Ectodermal cell (in vitro differentiated cells): ENCODE measurements around the gene TET3.

Experiments used
- H3K27ac ChIP-seq: 2 replicates; pipeline ENCODE4 v1.7.0; 2013; ENCODE audit warnings: mild to moderate bottlenecking, low read depth, low read length; ENCODE audit not compliant: insufficient read depth, poor library complexity, severe bottlenecking
- H3K27me3 ChIP-seq: 2 replicates; pipeline ENCODE4 v1.7.0; 2013; ENCODE audit warnings: mild to moderate bottlenecking, low read length; ENCODE audit not compliant: insufficient read depth, control insufficient read depth, poor library complexity, severe bottlenecking
- H3K36me3 ChIP-seq: one replicate; pipeline ENCODE4 v1.7.0; 2013; ENCODE audit warnings: low read length; ENCODE audit not compliant: control insufficient read depth, insufficient read depth
- H3K4me1 ChIP-seq: one replicate; pipeline ENCODE4 v1.7.0; 2013; ENCODE audit warnings: low read length; ENCODE audit not compliant: control insufficient read depth, insufficient read depth
- H3K4me3 ChIP-seq: 2 replicates; pipeline ENCODE4 v1.7.0; 2013; ENCODE audit warnings: low read depth, low read length, control low read depth; ENCODE audit not compliant: insufficient read depth
- H3K9me3 ChIP-seq: 2 replicates; pipeline ENCODE4 v1.7.0; 2013; ENCODE audit warnings: mild to moderate bottlenecking, low read length, moderate library complexity; ENCODE audit not compliant: control insufficient read depth
- WGBS, 2 experiments: methylation state at CpG; one replicate each; pipeline ENCODE4 v1.1.7; 2013; ENCODE audit warnings: missing lambda C conversion rate in 2 of 2; 5-methylcytosine and 5-hydroxymethylcytosine counted together

Gene TET3

DNA sequence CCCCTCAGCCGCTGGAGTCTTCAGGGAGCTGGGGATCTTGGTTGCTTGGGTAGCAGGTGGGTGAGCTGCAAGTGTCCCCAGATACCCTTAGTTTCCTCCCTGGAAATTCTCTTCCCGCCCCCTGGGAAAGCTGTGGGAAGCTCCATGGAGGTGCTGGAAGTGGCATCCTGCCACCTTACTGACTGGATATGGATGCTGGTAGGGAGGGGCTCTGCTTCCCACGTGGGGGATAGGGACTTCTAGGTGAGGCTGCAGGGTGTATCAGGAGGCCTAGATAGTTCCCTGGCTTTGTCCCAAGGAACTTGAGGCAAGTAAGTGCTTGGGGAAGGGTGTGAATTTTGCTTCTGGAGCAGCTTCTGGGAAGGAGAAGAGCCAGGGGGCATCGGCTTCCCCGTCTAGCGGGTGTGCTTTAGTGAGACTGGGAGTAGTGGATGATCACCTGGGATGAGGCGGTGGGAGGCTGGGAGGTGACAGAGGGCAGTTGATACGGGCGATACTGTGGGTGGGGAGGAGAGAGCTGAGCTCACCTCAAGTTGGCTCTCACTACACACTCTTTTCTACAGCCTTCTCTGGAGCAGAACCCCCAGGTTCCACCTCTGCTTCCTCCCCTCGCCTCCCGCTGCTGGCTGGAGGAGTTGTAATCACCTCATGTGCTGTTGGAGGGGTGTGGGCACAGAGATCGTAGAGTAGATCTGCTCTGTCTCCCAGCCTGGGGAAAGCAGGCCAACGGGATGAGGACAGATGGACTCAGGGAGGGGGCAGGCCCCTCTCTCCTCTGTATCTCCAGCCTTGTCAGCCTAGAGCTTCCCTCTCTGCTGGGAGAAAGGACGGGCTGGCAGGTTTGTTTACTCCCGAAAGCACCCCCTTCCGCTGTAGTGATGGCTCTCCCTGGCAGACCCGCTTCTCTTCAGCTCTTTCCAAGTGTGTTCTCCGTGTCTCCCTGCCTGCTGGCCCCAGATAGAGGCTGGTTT lies 19.8 kb downstream of the TET3 start:
- no peaks in the 10 kb centered on the region for H3K9me3 ChIP-seq
- H3K4me1 ChIP-seq: peaks cover 75% of the 10 kb centered on the region
- 77 to 78% methylated on average over 17 to 18 of the region's 18 CpGs for WGBS, 2 experiments
- H3K36me3 ChIP-seq: no peaks in the 10 kb centered on the region
- no peak overlapping the region for H3K27ac ChIP-seq
- no peaks in the 10 kb centered on the region for H3K27me3 ChIP-seq
- peak overlapping the region; percentile 64 for H3K4me3 ChIP-seq

DNA sequence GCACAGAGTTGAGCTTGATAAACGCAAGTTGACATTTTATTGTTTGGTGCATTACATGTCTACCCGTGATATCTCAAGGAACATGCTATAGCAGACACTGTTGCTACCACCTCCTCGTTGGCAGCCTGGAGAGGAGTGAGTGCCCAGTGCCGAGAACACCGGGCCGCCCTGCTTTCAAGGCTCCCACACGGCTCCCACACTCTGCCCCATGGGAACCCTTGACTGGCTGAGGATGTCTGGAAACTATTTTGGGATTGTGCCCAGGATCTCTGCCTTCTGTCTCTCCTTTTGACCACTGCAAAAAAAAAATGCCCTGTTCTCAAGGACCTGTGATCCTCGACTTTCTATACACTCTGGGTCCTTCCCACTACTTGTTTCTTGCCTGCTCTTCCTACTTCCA lies 21.1 kb downstream of the TET3 start:
- Histone ChIP-seq H3K27me3 (no peaks in the 10 kb centered on the region), H3K36me3 (no peaks in the 10 kb centered on the region), H3K4me3 (no peak overlapping the region), H3K4me1 (peaks cover 65% of the 10 kb centered on the region), H3K9me3 (no peaks in the 10 kb centered on the region), H3K27ac (no peak overlapping the region)
- WGBS, 2 experiments: 92 to 93% methylated on average over 8 of the region's 8 CpGs

DNA sequence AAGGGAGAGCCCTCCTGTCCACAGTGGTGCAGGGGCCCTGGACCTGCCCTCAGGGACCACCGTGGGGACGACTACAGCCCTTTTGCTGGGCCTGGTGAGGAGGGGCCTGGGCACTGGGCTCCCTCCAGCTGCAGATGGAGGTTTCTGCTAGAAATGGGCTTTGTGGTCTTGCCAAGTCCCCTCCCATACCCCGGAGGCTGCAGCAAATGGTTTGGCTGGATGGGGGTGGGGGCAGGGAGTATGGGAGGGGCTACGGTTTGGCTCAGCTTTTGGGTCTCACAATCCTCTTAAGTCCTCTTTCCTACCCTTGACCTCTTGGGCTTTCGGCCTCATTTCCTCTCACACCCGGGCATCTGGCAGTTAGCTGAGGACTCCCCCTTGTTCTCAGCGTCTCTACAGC lies 21.7 kb downstream of the TET3 start:
- H3K27ac ChIP-seq: no peak overlapping the region
- H3K27me3 ChIP-seq: no peaks in the 10 kb centered on the region
- WGBS, 2 experiments: 58 to 63% methylated on average over 7 of the region's 7 CpGs
- peaks cover 61% of the 10 kb centered on the region for H3K4me1 ChIP-seq
- H3K9me3 ChIP-seq: no peaks in the 10 kb centered on the region
- H3K4me3 ChIP-seq: no peak overlapping the region
- no peaks in the 10 kb centered on the region for H3K36me3 ChIP-seq

GRCh38 chr2:74007121-74007520 lies 22.4 kb downstream of the TET3 start:
- Histone ChIP-seq H3K4me1 (peaks cover 55% of the 10 kb centered on the region), H3K4me3 (no peak overlapping the region), H3K27ac (no peak overlapping the region), H3K9me3 (no peaks in the 10 kb centered on the region), H3K27me3 (no peaks in the 10 kb centered on the region), H3K36me3 (no peaks in the 10 kb centered on the region)
- 69 to 74% methylated on average over 4 of the region's 4 CpGs for WGBS, 2 experiments

GRCh38 chr2:74007711-74008110 lies 23.0 kb downstream of the TET3 start:
- H3K36me3 ChIP-seq: no peaks in the 10 kb centered on the region
- WGBS, 2 experiments: 92 to 97% methylated on average over 5 of the region's 5 CpGs
- no peaks in the 10 kb centered on the region for H3K9me3 ChIP-seq
- no peak overlapping the region for H3K27ac ChIP-seq
- H3K27me3 ChIP-seq: no peaks in the 10 kb centered on the region
- no peak overlapping the region for H3K4me3 ChIP-seq
- peaks cover 55% of the 10 kb centered on the region for H3K4me1 ChIP-seq

GRCh38 chr2:74008761-74009395 lies 24.2 kb downstream of the TET3 start:
- peaks cover 53% of the 10 kb centered on the region for H3K4me1 ChIP-seq
- peak overlapping the region; percentile 27 for H3K27ac ChIP-seq

DNA sequence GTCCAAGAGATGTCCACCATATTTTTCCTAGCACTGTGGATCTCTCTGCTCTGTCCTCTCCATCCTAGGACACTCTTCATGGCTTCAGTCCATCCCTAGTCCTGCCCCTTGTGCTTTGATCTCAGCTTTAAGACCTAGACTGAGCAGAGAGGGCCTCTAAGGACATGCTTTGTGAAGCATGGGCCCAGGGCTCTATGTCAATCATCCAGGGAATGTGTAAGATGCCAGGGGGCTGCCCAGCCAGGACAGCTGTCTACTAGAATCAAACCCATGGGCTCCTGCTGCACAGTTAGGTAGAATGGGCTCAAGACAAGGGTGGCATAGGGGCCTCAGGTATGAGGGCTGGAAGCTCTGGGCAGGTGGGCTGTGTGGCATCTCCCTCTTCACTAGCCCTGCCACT lies 24.9 kb downstream of the TET3 start:
- Histone ChIP-seq H3K36me3 (no peaks in the 10 kb centered on the region), H3K27ac (no peak overlapping the region), H3K9me3 (no peaks in the 10 kb centered on the region), H3K27me3 (no peaks in the 10 kb centered on the region), H3K4me3 (no peak overlapping the region), H3K4me1 (peaks cover 46% of the 10 kb centered on the region)

More at GRCh38 chr2:74008761-74009395, 24.2 kb downstream of the TET3 start:
- WGBS, 2 experiments: 28 to 29% methylated on average over 8 of the region's 8 CpGs
- H3K36me3 ChIP-seq: no peaks in the 10 kb centered on the region
- no peaks in the 10 kb centered on the region for H3K9me3 ChIP-seq
- H3K27me3 ChIP-seq: no peaks in the 10 kb centered on the region
- H3K4me3 ChIP-seq: no peak overlapping the region

DNA sequence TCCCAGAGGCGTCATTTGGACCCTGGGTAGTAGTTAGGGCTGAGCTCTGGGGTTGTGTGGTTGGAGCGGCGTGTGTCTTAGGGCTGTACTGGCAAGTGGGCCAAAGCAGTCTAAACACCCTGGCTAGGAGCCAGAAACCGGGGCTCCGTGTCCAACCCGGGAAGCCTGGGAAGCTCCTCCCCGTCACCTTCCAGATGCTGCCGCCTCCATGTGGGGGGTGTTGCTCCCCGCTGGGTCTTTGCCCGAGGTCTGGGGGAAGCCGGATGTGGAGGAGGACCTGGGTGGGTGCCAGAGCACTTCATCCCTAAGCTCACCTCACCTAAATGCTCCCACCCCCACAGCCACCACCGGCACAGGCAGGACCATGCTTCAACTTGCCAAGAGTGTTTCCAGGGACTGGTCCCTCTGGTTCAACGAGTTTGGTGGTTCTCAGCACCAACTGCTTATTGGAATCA lies 25.4 kb downstream of the TET3 start:
- Histone ChIP-seq H3K4me3 (no peak overlapping the region), H3K4me1 (peaks cover 41% of the 10 kb centered on the region), H3K9me3 (no peaks in the 10 kb centered on the region), H3K27me3 (no peaks in the 10 kb centered on the region), H3K36me3 (no peaks in the 10 kb centered on the region), H3K27ac (no peak overlapping the region)
- 89 to 90% methylated on average over 13 of the region's 13 CpGs for WGBS, 2 experiments

- 93 to 94% methylated on average over 5 of the region's 5 CpGs for WGBS, 2 experiments
- Histone ChIP-seq H3K27me3 (no peaks in the 10 kb centered on the region), H3K9me3 (no peaks in the 10 kb centered on the region), H3K36me3 (no peaks in the 10 kb centered on the region), H3K4me3 (no peak overlapping the region), H3K27ac (no peak overlapping the region), H3K4me1 (peaks cover 33% of the 10 kb centered on the region)
These were observed 26.5 kb downstream of the TET3 start for GRCh38 chr2:74011246-74011645.

DNA sequence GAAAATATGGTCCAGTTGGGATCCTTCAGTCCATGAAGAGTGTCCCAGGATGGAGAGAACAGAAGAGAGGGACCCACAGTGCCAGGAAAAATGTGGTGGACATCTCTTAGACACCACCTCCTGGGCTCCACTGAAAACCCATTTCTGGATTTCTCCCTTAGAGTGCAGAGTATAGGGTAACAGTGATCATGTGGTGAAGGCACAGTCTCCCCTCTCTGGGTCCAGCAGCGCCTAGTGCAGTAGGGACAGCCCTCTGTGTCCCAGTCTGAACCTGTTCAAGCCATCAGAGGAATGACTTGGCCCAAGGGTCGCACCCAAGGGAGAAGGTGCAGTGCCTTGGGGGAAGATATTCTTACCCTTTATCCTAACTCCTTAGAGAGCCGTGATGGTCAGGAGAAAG lies 30.1 kb downstream of the TET3 start:
- WGBS, 2 experiments: 95 to 97% methylated on average over 2 to 3 of the region's 3 CpGs
- Histone ChIP-seq H3K4me3 (no peak overlapping the region), H3K27ac (no peak overlapping the region), H3K4me1 (peaks cover under 1% of the 10 kb centered on the region), H3K27me3 (no peaks in the 10 kb centered on the region), H3K9me3 (no peaks in the 10 kb centered on the region), H3K36me3 (no peaks in the 10 kb centered on the region)
